CD4-positive, alpha-beta T cell treated with Interferon alpha-2 for 1 hour (primary cell): ENCODE measurements around the gene GTPBP1.

Source experiments
- DNase-seq, 2 donors: peaks; one replicate each; pipeline ENCODE4 v3.0.0-alpha.2; 2020 to 2022

Gene GTPBP1

DNA sequence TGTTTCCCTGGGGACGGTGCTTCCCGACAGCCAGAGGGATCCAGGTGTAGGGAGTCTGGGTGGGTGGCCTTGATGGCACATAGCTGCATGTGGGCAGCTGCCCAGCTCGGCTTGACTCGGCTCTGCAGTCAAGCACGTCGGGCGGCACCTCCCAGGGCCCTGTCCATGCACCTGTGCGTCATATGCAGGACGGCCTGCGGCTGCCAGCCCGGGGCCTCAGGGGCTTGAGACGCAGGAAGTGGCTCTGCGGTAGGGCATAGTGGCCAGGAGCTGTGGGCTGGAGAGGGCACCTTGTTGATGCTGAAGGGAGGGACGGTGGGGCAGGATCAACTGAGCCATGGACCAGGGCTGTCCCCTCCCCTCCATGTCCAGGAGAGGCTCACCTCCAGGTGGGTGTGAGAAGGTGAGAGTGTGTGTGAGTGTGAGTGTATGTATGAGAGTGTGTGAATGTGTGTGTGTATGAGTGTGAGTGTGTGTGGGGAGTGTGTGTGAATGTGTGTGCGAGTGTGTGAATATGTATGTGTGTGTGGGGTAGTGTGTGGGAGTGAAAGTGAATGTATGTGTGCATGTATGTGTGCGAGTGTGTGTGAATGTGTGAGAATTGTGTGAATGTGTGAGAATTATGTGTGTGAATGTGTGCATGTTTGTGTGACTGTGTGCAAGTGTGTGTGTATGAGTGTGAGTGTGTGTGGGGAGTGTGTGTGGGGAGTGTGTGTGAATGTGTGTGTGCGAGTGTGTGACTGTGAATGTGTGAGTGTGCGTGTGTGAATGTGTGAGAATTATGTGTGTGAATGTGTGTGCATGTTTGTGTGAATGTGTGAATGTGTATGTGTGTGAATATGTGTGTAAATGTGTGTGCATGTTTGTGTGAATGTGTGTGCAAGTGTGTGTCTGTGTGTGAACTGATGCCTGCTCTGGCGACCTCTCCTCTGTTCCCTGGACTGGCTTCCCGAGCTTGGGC, 55.7 kb downstream of the GTPBP1 start:
- DNase-seq, result no peak

DNA sequence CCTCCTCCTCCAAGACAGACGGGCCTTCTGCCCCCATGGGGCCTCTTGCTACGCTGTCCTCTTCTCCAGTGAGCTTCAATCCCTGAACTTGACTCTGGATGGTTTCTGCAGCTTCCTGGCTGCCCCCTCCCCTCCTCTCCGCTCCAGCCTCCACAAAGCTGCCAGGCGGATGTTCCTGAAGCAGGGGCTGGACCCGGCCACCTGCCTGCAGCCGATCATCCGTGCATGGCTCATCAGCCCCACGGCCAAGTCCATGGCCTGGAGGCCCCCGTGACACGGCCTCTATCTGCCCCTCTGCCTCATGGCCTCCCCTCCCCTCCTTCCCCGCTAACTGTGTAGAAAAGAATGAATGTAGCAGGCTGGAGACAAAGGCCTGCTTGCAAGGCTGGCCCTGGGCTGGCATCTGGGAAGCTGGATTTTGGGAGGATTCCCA, 56.8 kb downstream of the GTPBP1 start:
- no peak for DNase-seq

- peak; percentile 41 to 62 for DNase-seq
Measured at GRCh38 chr22:38766076-38766777, 60.5 kb downstream of the GTPBP1 start.

- no peak for DNase-seq
Measured at GRCh38 chr22:38767313-38767712, 61.6 kb downstream of the GTPBP1 start.

- DNase-seq, result no peak
Measured at GRCh38 chr22:38768036-38768435, 62.3 kb downstream of the GTPBP1 start.

DNA sequence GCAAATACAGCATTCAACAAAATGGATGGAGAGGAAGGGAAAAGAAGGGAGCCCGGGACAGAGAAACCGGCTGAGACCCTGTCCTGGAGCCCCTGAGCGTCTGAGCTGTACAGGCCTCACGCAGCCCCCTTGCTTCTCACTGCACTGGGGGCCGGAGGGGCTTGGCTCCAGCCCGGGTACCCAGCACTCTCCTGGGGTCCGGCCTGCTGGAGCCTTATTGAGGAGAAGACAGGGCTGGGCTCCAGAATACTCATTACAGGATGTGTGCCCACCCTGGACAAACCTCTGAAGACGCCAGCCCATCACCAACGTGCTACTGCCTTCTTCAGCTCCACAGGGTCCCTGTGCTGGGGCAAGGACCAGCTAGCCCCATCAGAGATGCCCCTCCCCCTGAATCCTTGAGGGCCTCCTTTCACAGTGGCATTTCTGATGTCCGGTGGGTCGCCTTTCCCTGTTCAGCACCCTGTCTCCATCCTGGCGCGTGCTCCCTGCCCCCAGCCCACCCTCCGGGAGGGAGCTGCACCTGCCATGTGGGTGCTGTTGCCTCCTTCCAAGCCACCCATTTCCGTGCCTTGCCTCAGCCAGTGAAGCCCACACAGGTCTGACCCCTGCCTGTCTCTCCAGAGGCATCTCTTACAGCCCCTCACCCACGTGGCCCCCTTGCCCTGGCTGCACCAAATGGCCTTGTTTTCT, 64.7 kb downstream of the GTPBP1 start:
- no peak for DNase-seq

GRCh38 chr22:38772623-38772873, 66.8 kb downstream of the GTPBP1 start:
- DNase-seq, result no peak

DNA sequence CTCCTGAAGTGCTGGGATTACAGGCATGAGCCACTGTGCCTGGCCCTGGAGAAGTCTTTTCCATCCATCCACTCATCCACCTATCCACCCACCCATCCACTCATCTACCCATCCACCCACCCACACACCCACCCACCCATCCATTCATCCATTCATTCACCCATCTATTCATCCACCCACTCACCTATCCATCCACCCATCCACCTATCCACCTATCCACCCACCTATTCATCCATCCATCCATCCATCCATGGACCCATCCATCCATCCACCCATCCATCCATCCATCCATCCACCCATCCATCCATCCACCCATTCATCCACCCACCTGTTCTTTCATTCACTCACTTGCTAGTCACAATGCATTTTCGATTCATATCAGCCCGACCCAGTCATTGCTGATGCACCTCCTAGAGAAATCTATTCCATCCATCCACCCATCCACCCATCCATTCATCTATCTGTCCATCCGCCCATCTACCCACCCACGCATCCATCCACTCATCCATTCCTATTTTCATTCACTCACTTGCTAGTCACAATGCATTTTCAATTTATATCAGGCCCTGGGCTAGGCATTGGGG, 67.7 kb downstream of the GTPBP1 start:
- DNase-seq, result no peak

GRCh38 chr22:38774496-38775166, 68.9 kb downstream of the GTPBP1 start:
- DNase-seq, result no peak

GRCh38 chr22:38775656-38776055, 69.9 kb downstream of the GTPBP1 start:
- no peak for DNase-seq

DNA sequence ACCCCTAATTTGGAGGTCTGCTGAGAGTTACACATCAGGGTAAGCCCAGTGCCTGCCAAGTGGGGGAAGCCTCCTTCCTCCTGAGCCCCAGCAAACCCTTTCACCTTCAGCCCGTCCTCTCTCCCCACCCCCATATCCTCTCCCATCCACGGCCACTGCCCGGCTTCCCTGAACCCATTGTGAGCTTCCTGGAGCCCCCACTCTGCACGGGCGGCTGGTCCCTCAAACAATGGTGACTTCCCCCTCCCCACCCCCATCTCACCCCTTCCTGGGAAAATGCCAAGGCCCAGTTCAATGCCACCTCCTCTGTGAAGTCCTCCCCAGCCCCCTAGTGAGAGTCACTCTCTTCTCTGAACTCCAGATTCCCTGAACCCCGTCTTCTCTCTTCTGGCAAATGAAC, 70.3 kb downstream of the GTPBP1 start:
- DNase-seq, result no peak

- DNase-seq, result no peak
Measured at GRCh38 chr22:38777087-38777671, 71.4 kb downstream of the GTPBP1 start.

DNA sequence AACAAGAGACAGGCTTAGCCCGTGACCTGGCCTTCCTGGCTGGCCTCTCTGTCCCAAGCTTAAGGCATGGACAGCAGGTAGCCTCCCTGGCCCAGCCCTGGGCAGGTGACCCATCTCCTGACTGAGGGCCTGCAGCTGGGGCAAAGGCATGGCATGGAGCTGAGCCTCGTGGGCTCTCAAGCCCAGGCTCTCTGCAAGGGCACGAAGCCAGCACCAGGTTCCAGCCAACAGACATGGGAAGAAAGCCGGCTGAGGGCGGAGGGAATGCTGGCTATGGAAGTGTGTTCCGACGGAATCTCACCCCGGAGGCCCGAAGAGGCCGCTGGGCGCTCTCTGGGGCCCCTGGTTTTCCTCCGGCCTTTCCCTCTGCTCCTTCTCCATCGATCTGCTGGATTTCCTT, 75.3 kb downstream of the GTPBP1 start:
- DNase-seq, result no peak

GRCh38 chr22:38782402-38783094, 76.8 kb downstream of the GTPBP1 start:
- DNase-seq, result no peak
